Left lung (tissue), 10 donors: Measurements from ENCODE around the gene EPS8. TPM values are rescaled to one million over a fixed set of nuclear protein-coding genes. Genes with fewer than 3 reads are reported as not detected.
"Not testable (repeated sequence)": the region's sequence is repeated elsewhere in the genome, so short reads cannot be mapped to it uniquely, and the experiment has no call there.

ENCODE experiments used
- ATAC-seq: fragments of 200-7000 bp; cut with Tn5 transposase; one replicate; pipeline ENCODE4 v1.9.1; 2020; ENCODE audit warnings: moderate library complexity
- DNase-seq, 4 donors: peaks; one replicate each; pipeline ENCODE4 v3.0.0-alpha.2; 2013 to 2020
- H3K27ac ChIP-seq, 2 donors: fragments of 200-600 bp; sonication (generic) in 1 of 2; one replicate each; pipeline versions ENCODE4 v1.5.0 to v1.8.0; 2020 to 2021
- H3K27me3 ChIP-seq, 2 donors: fragments of 200-600 bp; sonication (generic) in 1 of 2; one replicate each; pipeline versions ENCODE4 v1.5.0 to v1.8.0; 2020 to 2021
- H3K36me3 ChIP-seq, 2 donors: fragments of 200-600 bp; sonication (generic) in 1 of 2; one replicate each; pipeline versions ENCODE4 v1.5.0 to v1.8.0; 2020 to 2021
- H3K4me1 ChIP-seq, 2 donors: fragments of 200-600 bp; one replicate each; pipeline ENCODE4 v1.8.0; 2021
- H3K4me3 ChIP-seq, 2 donors: fragments of 200-600 bp; sonication (generic) in 1 of 2; one replicate each; pipeline versions ENCODE4 v1.5.0 to v1.8.0; 2020 to 2021; ENCODE audit warnings: mild to moderate bottlenecking in 1 of 2
- H3K9me3 ChIP-seq, 2 donors: fragments of 200-600 bp; sonication (generic) in 1 of 2; one replicate each; pipeline versions ENCODE4 v1.5.0 to v1.8.0; 2020 to 2021
- CTCF ChIP-seq, 2 donors: fragments of 200-600 bp; sonication (generic) in 1 of 2; IDR thresholded peaks; one replicate each; pipeline versions ENCODE4 v1.5.0 to v1.8.0; 2021; ENCODE audit warnings: antibody characterized with exemption in 2 of 2
- intact Hi-C, 2 donors: fragments of 100-400 bp; cut with DNase I; formaldehyde crosslinking; loops; one replicate each; pipeline versions ENCODE4 v1.11.2 to v1.14.2; 2022
- polyA plus RNA-seq, 6 donors: library from polyadenylated mRNA; unstranded; fragments of 120-200 nt; gene quantifications; one replicate each; pipeline ENCODE4 v1.2.1, GENCODE V29; 2013; ENCODE audit not compliant: insufficient read length in 6 of 6
- total RNA-seq, 2 donors: library from RNA; stranded (reverse); fragmentation: NEBNext Ultra II Directional; extraction: Animal tissue kit (Norgen Biotek cat#: 25700); gene quantifications; one replicate each; pipeline ENCODE4 v1.2.1, GENCODE V29; 2021
- donor health status: DM: no; HTN: yes; CAD: no.
- donor health status: DM: no; HTN: no; CAD: no.

Gene EPS8
- total and polyA plus RNA-seq, 8 donors = 29.0 to 64.8 (median 42.6) TPM

- H3K4me1 ChIP-seq = no peaks in the 10 kb centered on the region
- H3K9me3 ChIP-seq = no peaks in the 10 kb centered on the region
- H3K27ac ChIP-seq = no peak overlapping the region
- no peaks in the 10 kb centered on the region for H3K27me3 ChIP-seq
- no peaks in the 10 kb centered on the region for H3K36me3 ChIP-seq
- no peak for TF ChIP-seq CTCF (IDR thresholded peaks at IDR 0.05)
- ATAC-seq (no peak), DNase-seq (no peak)
- H3K4me3 ChIP-seq = no peak overlapping the region
- intact Hi-C loops = no loop called here
Measured at GRCh38 chr12:15752785-15753184, 36.4 kb downstream of the EPS8 start.

- TF ChIP-seq CTCF (IDR thresholded peaks at IDR 0.05) = no peak
- Histone ChIP-seq H3K4me1 (no peaks in the 10 kb centered on the region), H3K36me3 (no peaks in the 10 kb centered on the region), H3K27me3 (no peaks in the 10 kb centered on the region), H3K27ac (no peak overlapping the region), H3K4me3 (no peak overlapping the region), H3K9me3 (no peaks in the 10 kb centered on the region)
- intact Hi-C loops = no loop called here
- ATAC-seq = no peak
- no peak for DNase-seq
Measured at GRCh38 chr12:15751741-15752140, 37.4 kb downstream of the EPS8 start.

GRCh38 chr12:15749937-15750336 lies 39.3 kb downstream of the EPS8 start:
- peak; percentile 65 for ATAC-seq
- H3K9me3 ChIP-seq = no peaks in the 10 kb centered on the region
- no peak overlapping the region for H3K27ac ChIP-seq
- DNase-seq = no peak
- H3K36me3 ChIP-seq = no peaks in the 10 kb centered on the region
- intact Hi-C loops = no loop called here
- no peak overlapping the region for H3K4me3 ChIP-seq
- no peaks in the 10 kb centered on the region for H3K4me1 ChIP-seq
- H3K27me3 ChIP-seq = no peaks in the 10 kb centered on the region
- TF ChIP-seq CTCF (IDR thresholded peaks at IDR 0.05) = no peak

- H3K4me1 ChIP-seq, H3K4me3 ChIP-seq, ATAC-seq, intact Hi-C loops, DNase-seq, H3K36me3 ChIP-seq, H3K9me3 ChIP-seq, H3K27ac ChIP-seq, H3K27me3 ChIP-seq: not testable (repeated sequence)
Measured at GRCh38 chr12:15741870-15742269, 47.3 kb downstream of the EPS8 start.

GRCh38 chr12:15741082-15741481 lies 48.1 kb downstream of the EPS8 start:
- Histone ChIP-seq H3K9me3 (peaks cover 0 to 1% of the 10 kb centered on the region in 2 donors), H3K27ac (no peak overlapping the region), H3K27me3 (no peaks in the 10 kb centered on the region), H3K36me3 (no peaks in the 10 kb centered on the region), H3K4me3 (no peak overlapping the region), H3K4me1 (no peaks in the 10 kb centered on the region)
- no peak for ATAC-seq
- no peak for TF ChIP-seq CTCF (IDR thresholded peaks at IDR 0.05)
- no peak for DNase-seq
- intact Hi-C loops = no loop called here

GRCh38 chr12:15740389-15740788 lies 48.8 kb downstream of the EPS8 start:
- H3K36me3 ChIP-seq, H3K4me3 ChIP-seq, DNase-seq, ATAC-seq, intact Hi-C loops, H3K9me3 ChIP-seq, H3K4me1 ChIP-seq, H3K27me3 ChIP-seq, H3K27ac ChIP-seq: not testable (repeated sequence)
